Measurements from ENCODE around the gene PGA5.

The PGA5 gene

GRCh38 chr11:61295596-61295926, 54.6 kb downstream of the PGA5 start:
- no peaks in the 10 kb centered on the region for H3K9me3 ChIP-seq (ENCODE audit: insufficient read depth, low read length)
- TF ChIP-seq EZH2phosphoT487 (conservative IDR thresholded peaks at IDR 0.05; ENCODE audit: low read length) (no peak), CTCF (IDR thresholded peaks at IDR 0.05; ENCODE audit: insufficient read depth, low read length, poor library complexity, severe bottlenecking) (no peak)
- peak overlapping the region; percentile 83 for H2AFZ ChIP-seq (ENCODE audit: low read depth, low read length, severe bottlenecking)
- H3K4me2 ChIP-seq (ENCODE audit: low read depth, low read length, poor library complexity, severe bottlenecking): peak overlapping the region; percentile 99
- peaks cover 34% of the 10 kb centered on the region for H3K79me2 ChIP-seq (ENCODE audit: insufficient read depth, low read length)
- no peaks in the 10 kb centered on the region for H4K20me1 ChIP-seq (ENCODE audit: low read depth, low read length)
- H3K36me3 ChIP-seq (ENCODE audit: low read length): no peaks in the 10 kb centered on the region
- peak overlapping the region; percentile 88 for H3K27ac ChIP-seq (ENCODE audit: low read depth, low read length)
- H3K9me2 ChIP-seq (replicated peaks; ENCODE audit: insufficient read depth, low read length): no peaks in the 10 kb centered on the region
- H3K9ac ChIP-seq (ENCODE audit: low read length): peak overlapping the region; percentile 99
- H3F3A ChIP-seq (ENCODE audit: insufficient read depth): peaks cover 16% of the 10 kb centered on the region
- peak overlapping the region; percentile 81 for H3K4me3 ChIP-seq (ENCODE audit: insufficient read depth, low read length, poor library complexity, severe bottlenecking)
- H3K27me3 ChIP-seq (ENCODE audit: low read length): no peaks in the 10 kb centered on the region

GRCh38 chr11:61297341-61297740, 56.4 kb downstream of the PGA5 start:
- Histone ChIP-seq H2AFZ (ENCODE audit: low read depth, low read length, severe bottlenecking) (no peak overlapping the region), H3F3A (ENCODE audit: insufficient read depth) (peaks cover 16% of the 10 kb centered on the region), H3K4me3 (ENCODE audit: insufficient read depth, low read length, poor library complexity, severe bottlenecking) (no peak overlapping the region), H3K27ac (ENCODE audit: low read depth, low read length) (0 out of 2 replicates have a peak overlapping the region, but pooled peaks have one; percentile 20), H3K9ac (ENCODE audit: low read length) (no peak overlapping the region), H3K79me2 (ENCODE audit: insufficient read depth, low read length) (peaks cover 17% of the 10 kb centered on the region), H3K9me2 (replicated peaks; ENCODE audit: insufficient read depth, low read length) (no peaks in the 10 kb centered on the region), H4K20me1 (ENCODE audit: low read depth, low read length) (no peaks in the 10 kb centered on the region), H3K27me3 (ENCODE audit: low read length) (no peaks in the 10 kb centered on the region), H3K36me3 (ENCODE audit: low read length) (no peaks in the 10 kb centered on the region), H3K4me2 (ENCODE audit: low read depth, low read length, poor library complexity, severe bottlenecking) (no peak overlapping the region), H3K9me3 (ENCODE audit: insufficient read depth, low read length) (no peaks in the 10 kb centered on the region)
- TF ChIP-seq CTCF (IDR thresholded peaks at IDR 0.05; ENCODE audit: insufficient read depth, low read length, poor library complexity, severe bottlenecking) (no peak), EZH2phosphoT487 (conservative IDR thresholded peaks at IDR 0.05; ENCODE audit: low read length) (no peak)

GRCh38 chr11:61297746-61298145, 56.8 kb downstream of the PGA5 start:
- Histone ChIP-seq H3K9ac (ENCODE audit: low read length) (no peak overlapping the region), H3K27ac (ENCODE audit: low read depth, low read length) (0 out of 2 replicates have a peak overlapping the region, but pooled peaks have one; percentile 20), H3K9me2 (replicated peaks; ENCODE audit: insufficient read depth, low read length) (no peaks in the 10 kb centered on the region)

More at GRCh38 chr11:61297746-61298145, 56.8 kb downstream of the PGA5 start:
- no peak for TF ChIP-seq EZH2phosphoT487 (conservative IDR thresholded peaks at IDR 0.05; ENCODE audit: low read length)
- no peak for TF ChIP-seq CTCF (IDR thresholded peaks at IDR 0.05; ENCODE audit: insufficient read depth, low read length, poor library complexity, severe bottlenecking)
- H3K4me2 ChIP-seq (ENCODE audit: low read depth, low read length, poor library complexity, severe bottlenecking): no peak overlapping the region
- no peak overlapping the region for H3K4me3 ChIP-seq (ENCODE audit: insufficient read depth, low read length, poor library complexity, severe bottlenecking)
- H3K79me2 ChIP-seq (ENCODE audit: insufficient read depth, low read length): peaks cover 13% of the 10 kb centered on the region
- H3K36me3 ChIP-seq (ENCODE audit: low read length): peaks cover 3% of the 10 kb centered on the region; the same call in 1 of the 2 replicates
- H4K20me1 ChIP-seq (ENCODE audit: low read depth, low read length): no peaks in the 10 kb centered on the region
- no peak overlapping the region for H2AFZ ChIP-seq (ENCODE audit: low read depth, low read length, severe bottlenecking)
- H3F3A ChIP-seq (ENCODE audit: insufficient read depth): peaks cover 16% of the 10 kb centered on the region
- H3K27me3 ChIP-seq (ENCODE audit: low read length): no peaks in the 10 kb centered on the region
- H3K9me3 ChIP-seq (ENCODE audit: insufficient read depth, low read length): no peaks in the 10 kb centered on the region

All from SU-DHL-6 (cell line).